GM11168 (cell line): Measurements from ENCODE around the gene RHOG.

Source experiments
- in situ Hi-C: fragments of 300-500 bp; cut with MboI; formaldehyde crosslinking; loops from one replicate; pipeline ENCODE4 v1.12.0; 2022; ENCODE audit warnings: low sequenced_read_pairs; ENCODE audit not compliant: unreplicated experiment

Gene RHOG

DNA sequence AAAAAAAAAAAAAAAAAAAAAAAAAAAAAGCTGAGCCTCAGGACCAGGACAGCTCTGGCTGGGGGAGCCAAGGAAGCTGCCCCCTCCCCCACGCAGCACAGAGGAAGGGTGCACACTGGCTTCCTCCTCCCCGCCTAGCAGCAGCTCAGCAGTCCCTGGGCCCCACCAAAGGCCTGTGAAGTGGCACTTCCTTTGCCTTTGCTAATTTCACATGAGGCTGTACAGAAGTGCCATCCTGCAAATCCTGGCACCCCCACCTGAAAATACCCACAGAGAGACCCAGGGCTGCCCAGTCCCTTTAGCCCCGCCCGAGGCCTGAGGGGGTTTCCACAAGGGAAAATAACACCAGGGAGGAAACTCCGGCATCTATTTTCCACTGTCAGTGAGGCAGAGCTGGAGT lies 3.9 kb downstream of the RHOG start:
- in situ Hi-C loops: no loop called here

DNA sequence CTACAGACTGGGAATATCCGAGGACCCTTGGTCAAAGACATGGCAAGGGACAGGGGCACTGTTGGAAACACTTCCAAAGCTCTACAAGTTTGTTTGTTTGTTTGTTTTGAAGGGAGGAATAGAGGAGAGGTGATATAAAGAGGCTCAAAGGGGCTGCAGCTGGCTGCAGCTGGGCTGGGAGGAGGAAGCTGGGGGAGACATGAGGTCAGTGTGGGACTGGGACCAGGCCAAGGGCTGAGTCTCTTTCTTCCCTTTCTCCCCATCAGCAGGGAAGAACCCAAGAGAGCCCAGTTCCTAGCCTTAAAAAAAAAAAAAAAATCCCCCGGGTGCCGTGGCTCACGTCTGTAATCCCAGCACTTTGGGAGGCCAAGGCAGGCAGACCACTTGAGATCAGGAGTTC lies 5.0 kb downstream of the RHOG start:
- in situ Hi-C loops: no loop called here

DNA sequence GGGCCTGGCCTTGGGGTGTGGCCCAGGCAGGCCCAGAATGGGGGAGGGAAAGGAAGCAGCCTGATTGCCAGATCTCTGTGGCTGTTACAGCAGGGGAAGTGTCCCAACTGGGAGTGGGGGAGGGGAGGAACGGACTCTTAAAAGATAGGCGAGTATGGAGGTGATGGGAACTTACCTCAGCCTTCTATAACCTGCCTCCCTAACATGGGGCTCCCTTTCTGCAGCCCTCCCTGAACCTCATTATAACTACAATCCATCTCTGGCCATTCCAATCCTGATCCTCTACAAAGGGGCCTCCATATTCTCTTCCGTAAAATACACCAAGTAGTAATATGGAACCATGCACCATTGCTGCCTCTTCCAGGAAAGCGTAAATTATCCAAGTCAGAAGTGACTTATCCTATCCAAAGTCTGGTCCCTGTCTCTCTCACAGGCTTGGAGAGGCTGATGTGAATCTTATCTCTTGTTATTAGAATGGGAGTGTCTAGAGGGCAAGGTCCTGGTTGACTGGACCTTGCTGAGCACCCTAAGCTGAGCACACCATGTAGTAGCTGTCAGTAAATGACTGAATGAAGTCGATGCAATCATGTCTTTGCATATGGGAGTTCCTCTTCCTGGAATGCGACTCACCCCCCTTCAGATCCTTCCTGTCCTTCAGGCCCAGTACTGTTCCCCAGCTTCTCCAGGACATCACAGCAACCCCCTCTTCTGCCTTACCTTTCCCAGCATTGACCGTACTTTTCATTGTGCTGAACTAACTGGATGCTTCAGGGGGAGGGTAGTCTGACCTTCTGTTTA lies 5.9 kb downstream of the RHOG start:
- in situ Hi-C loops: no loop called here

DNA sequence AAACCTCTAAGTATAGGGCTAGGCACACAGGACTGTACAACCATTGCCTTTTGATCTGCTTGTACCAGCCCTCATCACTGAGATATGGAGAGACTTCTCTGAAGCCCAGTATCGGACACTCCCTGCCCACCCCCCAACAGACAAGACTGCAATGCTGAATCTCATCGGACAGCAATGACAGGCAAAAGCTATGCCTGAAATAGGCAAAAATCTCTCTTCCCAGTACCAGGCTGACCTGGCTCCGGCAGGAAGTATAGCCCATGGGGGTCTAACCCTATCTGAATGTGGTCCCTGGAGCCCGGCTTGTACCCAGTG lies 6.5 kb downstream of the RHOG start:
- in situ Hi-C loops: no loop called here

DNA sequence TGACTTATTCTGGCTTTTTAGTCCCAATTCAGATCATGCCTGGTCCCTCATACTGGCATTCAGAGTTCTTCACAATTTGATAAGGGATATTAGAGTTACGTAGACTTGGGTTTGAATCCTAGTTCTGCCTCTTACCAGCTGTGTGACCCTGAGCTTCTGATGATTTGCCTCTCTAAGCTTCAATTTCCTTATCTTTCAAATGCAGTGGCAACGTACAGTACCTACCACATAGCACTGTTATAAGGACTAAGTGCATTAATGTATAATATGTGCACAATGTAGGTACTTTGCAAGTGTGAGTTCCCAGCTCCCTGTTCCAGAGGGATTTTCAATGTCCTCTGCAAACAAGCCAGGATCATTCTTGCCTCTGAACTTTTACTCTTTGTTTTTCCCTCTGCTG lies 7.3 kb downstream of the RHOG start:
- in situ Hi-C loops: no loop called here

DNA sequence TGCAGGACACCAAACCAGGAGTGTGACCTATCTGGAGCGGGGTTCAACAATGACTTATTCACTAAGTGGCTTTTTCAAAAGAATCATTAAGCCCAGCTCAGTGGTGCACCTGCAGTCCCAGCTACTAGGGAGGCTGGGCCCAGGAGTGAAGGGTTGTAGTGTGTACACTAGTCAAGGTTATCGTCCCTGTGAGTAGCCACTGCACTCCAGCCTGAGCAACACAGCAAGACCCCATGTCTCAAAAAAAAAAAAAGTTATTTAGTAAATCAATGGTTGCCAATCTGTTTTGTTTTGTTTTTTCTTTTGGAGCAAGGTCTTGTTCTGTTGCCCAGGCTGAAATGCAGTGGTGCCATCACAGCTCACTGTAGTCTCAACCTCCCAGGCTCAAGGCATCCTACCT lies 7.9 kb downstream of the RHOG start:
- in situ Hi-C loops: no loop called here

DNA sequence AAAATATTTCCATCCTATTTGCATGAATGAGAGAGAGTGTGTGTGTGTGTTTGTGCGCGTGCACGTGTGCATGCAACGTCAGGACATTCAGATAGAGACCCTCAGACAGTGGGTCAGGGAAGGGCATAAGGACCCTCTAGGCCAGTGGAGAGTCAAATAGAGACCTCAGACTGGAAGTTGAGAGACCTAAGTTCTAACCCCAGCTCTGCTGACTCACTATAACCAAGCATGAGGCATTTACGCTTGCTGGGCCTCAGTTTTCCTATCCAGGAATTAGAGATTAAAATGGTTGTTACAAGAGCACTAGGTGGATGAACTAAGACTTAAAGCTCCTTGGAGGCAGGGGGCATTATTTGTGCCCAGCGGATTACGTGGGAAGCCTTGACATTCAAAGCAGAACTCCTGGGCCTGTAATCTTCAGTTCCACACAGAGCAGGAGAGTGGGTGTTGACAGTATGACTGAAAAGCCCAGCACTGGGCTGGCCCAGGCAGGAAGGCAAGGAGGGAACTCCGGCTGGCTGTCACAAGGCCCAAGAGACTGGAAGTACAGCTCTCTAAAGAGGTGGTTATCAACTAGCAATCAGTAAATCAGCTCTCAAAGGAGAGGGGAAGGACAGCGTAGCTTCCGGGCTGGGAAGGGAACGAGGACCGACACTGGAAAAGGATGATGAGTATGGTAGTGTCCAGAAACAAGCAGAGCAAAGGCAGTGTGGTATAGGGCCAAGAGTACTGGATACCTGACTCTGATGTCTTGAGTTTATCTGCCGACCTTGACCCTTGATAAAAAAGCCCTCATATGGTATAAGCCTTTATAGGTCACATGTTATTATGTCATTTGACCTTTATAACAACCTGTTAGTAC lies 9.2 kb downstream of the RHOG start:
- in situ Hi-C loops: no loop called here

DNA sequence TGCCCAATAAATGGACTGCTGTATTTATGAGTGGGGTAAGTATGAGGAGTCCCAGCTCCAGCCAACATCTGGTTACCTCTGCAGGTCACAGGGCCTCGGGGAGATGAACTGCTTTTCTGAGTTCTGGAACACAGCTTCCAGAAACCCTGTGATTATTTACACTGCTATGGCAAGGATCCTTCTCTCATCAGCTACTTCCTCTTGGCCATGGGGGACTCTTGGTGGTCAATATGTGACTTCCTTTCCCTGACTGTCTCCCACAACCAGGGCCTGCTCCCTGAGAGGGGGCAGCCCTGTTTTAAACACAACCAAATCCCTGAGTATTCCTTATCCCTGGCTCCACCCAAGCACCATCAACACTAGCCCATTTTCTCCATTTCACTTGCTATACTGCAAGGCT lies 10.0 kb downstream of the RHOG start:
- in situ Hi-C loops: no loop called here

DNA sequence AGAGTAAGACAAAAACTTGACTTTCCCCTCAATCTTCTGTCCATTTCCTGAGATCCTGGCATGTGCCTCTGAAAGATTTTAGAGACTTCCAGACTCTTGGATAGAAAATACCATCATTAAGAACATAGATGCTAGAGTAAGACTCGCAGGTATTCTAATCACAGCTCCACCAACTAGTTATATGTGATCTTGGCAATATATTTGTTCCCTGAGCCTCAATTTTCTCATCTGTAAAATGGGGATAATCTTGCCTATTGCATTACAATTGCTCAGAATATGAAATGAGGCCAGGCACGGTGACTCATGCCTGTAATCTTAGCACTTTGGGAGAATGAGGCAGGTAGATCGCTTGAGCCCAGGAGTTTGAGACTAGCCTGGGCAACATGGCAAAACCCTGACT lies 10.7 kb downstream of the RHOG start:
- in situ Hi-C loops: no loop called here

DNA sequence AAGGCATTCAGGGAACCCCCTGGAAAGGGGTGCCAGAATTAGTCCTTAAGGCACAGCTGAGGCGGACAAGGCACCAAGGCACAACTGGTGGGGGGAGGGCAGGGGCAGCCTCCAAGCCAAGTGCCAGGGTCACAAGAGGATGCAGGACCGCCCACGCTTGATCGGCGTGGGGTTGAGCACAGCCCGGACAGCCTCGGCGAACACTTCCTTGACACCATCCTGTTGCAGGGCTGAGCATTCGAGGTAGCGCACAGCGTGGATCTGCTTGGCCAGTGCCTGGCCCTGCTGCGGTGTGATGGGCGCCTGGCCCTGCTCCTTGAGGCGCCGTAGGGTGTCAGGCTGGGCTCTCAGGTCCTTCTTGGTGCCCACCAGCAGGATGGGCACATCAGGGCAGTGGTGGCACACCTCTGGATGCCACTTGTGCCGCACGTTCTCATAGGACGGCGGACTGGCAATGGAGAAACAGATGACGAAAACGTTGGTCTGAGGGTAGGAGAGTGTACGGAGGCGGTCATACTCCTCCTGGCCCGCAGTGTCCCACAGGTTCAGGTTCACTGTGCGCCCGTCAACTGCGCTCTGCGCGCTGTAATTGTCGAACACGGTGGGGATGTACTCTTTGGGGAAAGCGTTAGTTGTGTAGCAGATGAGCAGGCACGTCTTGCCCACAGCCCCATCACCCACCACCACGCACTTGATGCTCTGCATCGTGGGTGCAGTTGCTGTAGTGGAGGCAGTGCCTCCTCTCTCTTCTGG lies 13.1 kb downstream of the RHOG start:
- in situ Hi-C loops: no loop called here

DNA sequence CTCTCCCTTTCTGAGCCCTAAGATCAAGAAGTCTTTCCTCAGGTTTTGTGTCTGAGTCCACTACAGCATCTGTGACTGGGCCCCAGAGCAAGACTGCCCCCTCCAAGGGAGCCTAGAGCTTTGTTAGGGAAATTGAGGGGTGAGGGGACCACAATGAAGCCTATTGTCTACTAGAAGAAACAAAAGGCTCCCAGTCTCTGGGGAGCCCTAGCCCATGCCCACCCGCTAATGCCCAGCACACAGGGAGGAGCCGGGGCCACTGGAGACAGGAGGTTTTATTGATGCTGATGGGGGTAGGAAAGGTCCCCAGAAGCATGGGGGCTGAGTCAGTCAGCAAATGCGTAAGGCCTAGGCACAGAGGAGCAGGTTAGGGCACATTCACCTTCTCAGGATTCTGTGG lies 14.0 kb downstream of the RHOG start:
- in situ Hi-C loops: no loop called here

DNA sequence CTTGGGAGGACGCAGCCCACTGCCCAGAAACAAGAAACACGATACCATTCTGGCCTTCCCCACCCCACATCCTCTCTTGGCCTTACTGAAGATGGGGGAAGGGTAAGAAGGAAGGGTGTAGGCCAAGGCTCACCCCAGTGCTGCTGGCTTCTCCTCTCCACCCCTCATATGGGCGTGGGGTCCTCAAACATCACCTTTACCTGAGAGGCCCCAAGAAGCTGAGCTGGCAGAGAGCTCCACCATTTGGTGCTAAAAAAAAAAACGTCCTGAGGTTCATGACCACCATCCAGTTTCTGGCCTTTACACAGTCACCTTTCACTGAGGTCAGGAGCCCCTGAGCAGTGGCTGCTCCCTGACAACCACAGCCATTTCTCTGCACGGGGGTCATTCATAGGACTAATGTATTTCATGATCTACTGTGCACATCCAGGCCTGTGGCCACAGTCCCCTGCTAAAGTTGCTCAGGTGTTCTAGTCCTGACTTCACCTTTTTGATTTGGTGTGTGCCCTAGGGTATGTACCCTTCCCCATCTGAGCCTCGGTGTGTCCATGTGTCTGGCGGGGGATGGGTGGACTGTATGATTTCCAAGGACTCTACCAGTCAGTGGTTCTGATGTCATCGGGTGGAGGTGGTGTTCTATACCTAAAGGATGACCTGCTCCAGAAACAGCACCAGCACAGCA lies 15.1 kb downstream of the RHOG start:
- in situ Hi-C loops: no loop called here

DNA sequence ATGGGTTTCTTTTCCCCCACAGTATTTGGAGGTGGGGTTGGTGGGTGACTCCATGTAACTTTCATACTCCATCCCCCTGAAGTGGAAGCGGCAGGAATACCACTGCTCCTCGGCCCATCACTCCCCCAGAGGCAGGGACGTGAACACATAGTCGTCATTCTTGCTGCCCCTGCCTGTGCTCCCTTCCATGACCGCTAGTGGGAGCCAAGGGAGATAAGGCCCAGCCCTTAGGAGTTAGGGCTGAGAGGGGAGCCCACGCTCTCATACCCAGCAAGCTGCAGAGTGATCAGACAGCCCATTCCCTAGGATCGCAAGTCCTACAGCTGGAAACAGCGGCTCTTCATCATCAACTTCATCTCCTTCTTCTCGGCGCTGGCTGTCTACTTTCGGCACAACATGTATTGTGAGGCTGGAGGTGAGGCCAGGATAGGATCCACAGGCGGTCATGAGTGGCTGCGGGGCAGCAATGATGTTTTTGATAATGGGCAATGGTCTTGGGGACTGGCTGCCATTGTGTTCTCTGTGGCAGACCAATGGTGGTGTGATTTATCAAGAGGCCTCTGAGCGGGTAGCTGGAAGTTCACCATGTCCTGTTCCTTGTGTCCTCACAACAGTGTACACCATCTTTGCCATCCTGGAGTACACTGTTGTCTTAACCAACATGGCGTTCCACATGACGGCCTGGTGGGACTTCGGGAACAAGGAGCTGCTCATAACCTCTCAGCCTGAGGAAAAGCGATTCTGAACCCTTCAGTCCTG lies 15.9 kb downstream of the RHOG start:
- in situ Hi-C loops: no loop called here

DNA sequence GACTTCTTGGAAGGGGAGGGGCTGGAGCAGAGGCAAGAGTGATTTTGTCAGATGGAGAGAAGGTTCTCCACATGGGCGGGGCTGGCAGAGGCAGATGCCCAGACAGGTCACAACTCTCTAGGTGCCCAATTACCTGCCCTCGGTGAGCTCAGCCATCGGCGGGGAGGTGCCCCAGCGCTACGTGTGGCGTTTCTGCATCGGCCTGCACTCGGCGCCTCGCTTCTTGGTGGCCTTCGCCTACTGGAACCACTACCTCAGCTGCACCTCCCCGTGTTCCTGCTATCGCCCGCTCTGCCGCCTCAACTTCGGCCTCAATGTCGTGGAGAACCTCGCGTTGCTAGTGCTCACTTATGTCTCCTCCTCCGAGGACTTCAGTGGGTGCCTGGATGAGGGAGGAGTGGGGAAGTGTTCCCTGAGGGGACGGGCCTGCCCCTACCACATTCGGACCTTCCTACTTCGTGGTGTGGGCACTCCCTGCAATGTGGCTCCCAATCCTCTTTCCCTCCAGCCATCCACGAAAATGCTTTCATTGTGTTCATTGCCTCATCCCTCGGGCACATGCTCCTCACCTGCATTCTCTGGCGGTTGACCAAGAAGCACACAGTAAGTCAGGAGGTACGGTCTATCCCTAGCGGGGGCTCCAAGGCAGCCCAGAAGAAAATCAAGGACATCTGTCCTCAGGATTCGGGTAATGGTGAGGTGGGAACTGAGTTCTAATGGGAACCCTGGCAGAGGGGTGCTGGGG lies 16.8 kb downstream of the RHOG start:
- in situ Hi-C loops: no loop called here

DNA sequence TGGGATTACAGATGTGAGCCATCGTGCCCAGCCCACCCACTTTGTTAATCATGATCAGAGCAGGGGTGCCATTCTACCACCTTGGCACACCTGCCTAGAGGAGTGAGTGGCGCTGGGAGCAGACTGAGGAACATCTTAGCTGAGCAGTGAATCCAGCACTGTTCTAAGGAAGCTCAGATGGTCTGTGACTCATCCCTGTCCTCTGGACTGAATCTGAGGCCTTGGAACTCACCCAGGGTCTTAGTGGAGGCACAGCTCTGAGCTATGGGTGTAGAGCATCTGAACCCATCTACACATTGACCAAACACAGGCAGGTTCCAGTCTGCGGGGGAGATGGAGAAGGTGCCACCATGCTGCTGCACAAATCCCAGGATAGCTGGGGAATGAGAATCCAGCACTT lies 17.5 kb downstream of the RHOG start:
- in situ Hi-C loops: no loop called here

DNA sequence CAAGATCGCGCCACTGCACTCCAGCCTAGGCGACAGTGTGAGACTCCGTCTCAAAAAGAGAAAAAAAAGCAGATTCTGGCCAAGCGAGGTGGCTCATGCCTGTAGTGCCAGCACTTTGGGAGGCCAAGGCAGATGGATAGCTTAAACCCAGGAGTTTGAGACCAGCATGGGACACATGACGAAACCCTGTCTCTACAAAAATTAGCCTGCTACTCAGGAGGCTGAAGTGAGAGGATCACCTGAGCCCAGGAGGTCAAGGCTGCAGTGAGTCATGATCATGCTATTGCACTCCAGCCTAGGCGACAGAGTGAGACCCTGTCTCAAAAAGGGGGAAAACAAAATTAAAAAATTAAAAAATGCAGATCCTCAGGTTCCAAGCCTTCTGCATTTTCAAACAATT lies 18.4 kb downstream of the RHOG start:
- in situ Hi-C loops: no loop called here

DNA sequence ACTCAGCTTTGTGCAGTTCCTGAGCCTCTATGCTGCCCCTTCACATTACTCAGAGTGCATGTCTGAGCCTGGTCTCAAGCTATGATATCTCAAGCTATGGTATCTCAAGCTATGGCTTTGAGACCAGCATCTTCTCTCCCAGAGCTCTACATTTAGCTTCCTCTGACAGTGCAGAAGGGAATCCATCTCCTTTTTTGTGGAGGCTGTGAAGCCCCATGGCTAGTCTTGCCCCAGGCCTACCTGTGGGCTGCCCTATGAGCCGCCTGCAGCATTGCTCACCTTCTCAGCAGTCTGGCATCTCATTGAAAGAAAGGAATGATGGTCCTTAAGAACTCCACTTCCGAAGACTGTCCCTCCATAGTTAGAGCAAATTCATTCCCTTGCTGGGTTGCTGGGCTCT lies 19.8 kb downstream of the RHOG start:
- in situ Hi-C loops: no loop called here

DNA sequence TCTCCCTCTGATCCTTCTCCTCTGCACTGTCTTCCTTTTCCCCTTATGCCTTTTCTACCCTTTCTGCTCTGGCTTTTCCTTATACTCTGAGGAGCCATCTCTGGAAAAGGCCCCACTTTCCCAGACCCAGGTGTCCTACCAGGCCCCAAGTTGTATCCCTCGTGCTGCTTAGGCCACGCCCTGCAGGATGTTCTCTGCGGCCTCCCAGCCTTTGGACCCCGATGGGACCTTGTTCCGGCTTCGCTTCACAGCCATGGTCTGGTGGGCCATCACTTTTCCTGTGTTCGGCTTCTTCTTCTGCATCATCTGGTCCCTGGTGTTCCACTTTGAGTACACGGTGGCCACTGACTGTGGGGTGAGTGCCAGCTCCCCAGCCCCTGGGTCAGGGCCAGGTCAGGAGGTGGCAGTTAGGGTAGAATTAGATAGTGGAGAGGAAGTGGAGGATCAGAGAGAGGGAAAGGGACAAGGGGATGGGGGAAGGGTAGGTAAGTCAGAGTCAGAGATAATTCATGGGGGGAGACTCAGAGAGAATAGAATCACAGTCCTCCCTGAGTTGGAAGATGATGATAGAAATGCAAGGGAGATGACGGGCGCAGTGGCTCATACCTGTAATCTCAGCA lies 23.5 kb downstream of the RHOG start:
- in situ Hi-C loops: no loop called here

DNA sequence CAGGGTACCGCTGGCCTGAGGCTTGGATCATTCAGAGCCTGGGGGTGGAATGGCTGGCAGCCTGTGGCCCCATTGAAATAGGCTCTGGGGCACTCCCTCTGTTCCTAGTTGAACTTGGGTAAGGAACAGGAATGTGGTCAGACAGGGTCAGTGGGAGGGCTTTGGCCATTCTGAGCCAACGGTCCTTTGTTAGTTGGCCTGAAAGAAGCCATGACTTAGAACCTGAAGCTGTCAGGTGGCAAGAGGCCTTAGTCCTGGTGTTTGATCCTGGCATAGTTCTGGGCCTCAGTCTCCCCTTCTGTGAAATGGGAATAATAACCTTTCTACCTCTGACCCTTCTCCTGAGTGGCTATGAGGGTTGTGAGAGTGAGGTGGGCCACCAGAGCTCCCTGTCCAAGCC lies 24.1 kb downstream of the RHOG start:
- in situ Hi-C loops: no loop called here
